ENCODE measurements around the gene KNSTRN. TPM values are rescaled to one million over a fixed set of nuclear protein-coding genes. Genes with fewer than 3 reads are reported as not detected.

The KNSTRN gene
- total RNA-seq, 5 donors from 2014 or later (not counting 1 experiment from before 2014, with no cell fraction given) = 3.8 to 8.0 (median 6.2) TPM

- ATAC-seq (replicated peaks in 1 of 4) = no peak
- CTCF ChIA-PET = interaction anchor here (0.7 to 3.6 kb wide), 15 partner anchors 10 to 233 kb away, joined by 3 to 30 read pairs (median 9); partner anchors contain the start of genes PLCB2 (in 2 of the 2), INAFM2 (in 1 of the 2) and RPUSD2 (in 1 of the 2)
- Histone ChIP-seq H3K9me3 (no peaks in the 10 kb centered on the region), H3K4me3 (ENCODE audit: control insufficient read depth in 1 of 2, extremely low read depth in 1 of 2, low read length in 1 of 2) (no peak overlapping the region), H3K27ac (ENCODE audit: low read length) (no peak overlapping the region), H3K27me3 (replicated peaks in 1 of 2; ENCODE audit: control insufficient read depth in 2 of 2, extremely low read depth in 1 of 2, insufficient read depth in 2 of 2, low read length in 1 of 2) (peaks cover 0 to 17% of the 10 kb centered on the region in 2 experiments), H3K4me1 (ENCODE audit: control insufficient read depth in 1 of 2, extremely low read depth in 1 of 2, insufficient read depth in 2 of 2, low read length in 2 of 2) (peaks cover 11 to 33% of the 10 kb centered on the region in 2 experiments), H3K36me3 (ENCODE audit: control insufficient read depth in 2 of 2, extremely low read depth in 1 of 2, insufficient read depth in 1 of 2, low read length in 1 of 2) (no peaks in the 10 kb centered on the region)
- no peaks in the 10 kb centered on the region for H3K27me3 Mint-ChIP-seq
- H3K9me3 Mint-ChIP-seq = no peaks in the 10 kb centered on the region
- POLR2A ChIA-PET = no interaction called here
- H3K27ac Mint-ChIP-seq = no peak overlapping the region
- H3K4me1 Mint-ChIP-seq = peaks cover 17 to 33% (median 20%) of the 10 kb centered on the region in 3 donors
- no peaks in the 10 kb centered on the region for H3K36me3 Mint-ChIP-seq
- DNase-seq = peak in 1 of 35 experiments; percentile 31
- 40% methylated on average over 1 of the region's 5 CpGs for WGBS (ENCODE audit: insufficient coverage)
- H3K4me3 Mint-ChIP-seq = no peak overlapping the region
Observed at GRCh38 chr15:40336744-40337122, 45.8 kb upstream of the KNSTRN start.

- H3K4me1 ChIP-seq (ENCODE audit: control insufficient read depth in 1 of 2, extremely low read depth in 1 of 2, insufficient read depth in 2 of 2, low read length in 2 of 2) = peaks cover 11 to 33% of the 10 kb centered on the region in 2 experiments
- H3K4me3 ChIP-seq (ENCODE audit: control insufficient read depth in 1 of 2, extremely low read depth in 1 of 2, low read length in 1 of 2) = no peak overlapping the region
- ChIA-PET POLR2A (no interaction called here), CTCF (interaction anchor here (0.5 to 3.6 kb wide), 27 partner anchors 9 to 232 kb away, joined by 3 to 30 read pairs (median 5); partner anchors contain the start of genes PLCB2 (in 2 of the 2), INAFM2 (in 1 of the 2), IVD (in 1 of the 2) and RPUSD2 (in 1 of the 2))
- H3K9me3 ChIP-seq = no peaks in the 10 kb centered on the region
- no peak for ATAC-seq (replicated peaks in 1 of 4)
- H3K27ac ChIP-seq (ENCODE audit: low read length) = no peak overlapping the region
- H3K27me3 Mint-ChIP-seq = no peaks in the 10 kb centered on the region
- 81% methylated on average over 12 of the region's 19 CpGs for WGBS (ENCODE audit: insufficient coverage)
- no peak overlapping the region for H3K4me3 Mint-ChIP-seq
- peaks cover 17 to 28% (median 20%) of the 10 kb centered on the region in 3 donors for H3K4me1 Mint-ChIP-seq
- peaks cover 0 to 17% of the 10 kb centered on the region in 2 experiments for H3K27me3 ChIP-seq (replicated peaks in 1 of 2; ENCODE audit: control insufficient read depth in 2 of 2, extremely low read depth in 1 of 2, insufficient read depth in 2 of 2, low read length in 1 of 2)
- H3K9me3 Mint-ChIP-seq = no peaks in the 10 kb centered on the region
- H3K36me3 ChIP-seq (ENCODE audit: control insufficient read depth in 2 of 2, extremely low read depth in 1 of 2, insufficient read depth in 1 of 2, low read length in 1 of 2) = no peaks in the 10 kb centered on the region
- no peak overlapping the region for H3K27ac Mint-ChIP-seq
- no peak for DNase-seq
- no peaks in the 10 kb centered on the region for H3K36me3 Mint-ChIP-seq
Observed at GRCh38 chr15:40337597-40337996, 44.9 kb upstream of the KNSTRN start.

DNA sequence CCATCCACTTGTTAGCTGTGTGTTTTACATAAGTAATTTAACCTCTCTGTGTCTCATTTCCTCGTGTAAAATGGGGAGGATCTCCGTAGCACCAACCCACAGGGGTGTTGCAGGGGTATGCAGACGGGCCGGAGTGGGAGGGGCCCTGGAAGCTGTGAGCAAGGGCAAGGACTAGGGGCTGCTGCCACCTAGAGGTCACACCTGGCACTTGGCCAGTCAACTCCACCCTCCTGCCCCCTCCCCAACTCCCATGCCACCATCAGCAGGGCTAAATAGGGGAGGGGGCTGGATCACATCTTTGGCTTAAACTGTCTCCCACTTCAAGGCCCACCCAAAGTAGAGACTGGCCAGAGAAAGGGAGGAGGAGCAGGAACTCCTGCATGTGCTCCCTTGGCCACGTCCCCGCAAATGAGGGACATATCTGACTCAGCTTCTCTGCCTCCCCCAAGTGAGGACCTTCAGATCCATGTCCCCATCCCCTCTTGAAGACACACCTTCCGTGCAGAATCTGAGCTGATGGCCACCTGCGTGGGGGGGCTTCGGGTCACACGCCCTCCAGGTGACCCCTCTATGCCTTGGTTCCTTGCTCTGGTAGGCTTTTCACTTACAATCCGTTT, 44.4 kb upstream of the KNSTRN start:
- no peak overlapping the region for H3K4me3 Mint-ChIP-seq
- peak; percentile 44 to 87 (median 70) for DNase-seq
- H3K36me3 Mint-ChIP-seq = no peaks in the 10 kb centered on the region
- WGBS (ENCODE audit: insufficient coverage) = no CpG with 5 or more reads among the region's 11 CpGs
- Histone ChIP-seq H3K9me3 (no peaks in the 10 kb centered on the region), H3K27ac (ENCODE audit: low read length) (no peak overlapping the region), H3K4me1 (ENCODE audit: control insufficient read depth in 1 of 2, extremely low read depth in 1 of 2, insufficient read depth in 2 of 2, low read length in 2 of 2) (peaks cover 11 to 33% of the 10 kb centered on the region in 2 experiments), H3K4me3 (ENCODE audit: control insufficient read depth in 1 of 2, extremely low read depth in 1 of 2, low read length in 1 of 2) (no peak overlapping the region), H3K36me3 (ENCODE audit: control insufficient read depth in 2 of 2, extremely low read depth in 1 of 2, insufficient read depth in 1 of 2, low read length in 1 of 2) (no peaks in the 10 kb centered on the region), H3K27me3 (replicated peaks in 1 of 2; ENCODE audit: control insufficient read depth in 2 of 2, extremely low read depth in 1 of 2, insufficient read depth in 2 of 2, low read length in 1 of 2) (peaks cover 0 to 17% of the 10 kb centered on the region in 2 experiments)
- H3K9me3 Mint-ChIP-seq = no peaks in the 10 kb centered on the region
- CTCF ChIA-PET = interaction anchor here (0.5 to 3.6 kb wide), 30 partner anchors 9 to 120 kb away, joined by 3 to 30 read pairs (median 4); partner anchors contain the start of genes PLCB2 (in 2 of the 2), INAFM2 (in 1 of the 2) and IVD (in 1 of the 2)
- no peak overlapping the region for H3K27ac Mint-ChIP-seq
- peaks cover 17 to 22% (median 20%) of the 10 kb centered on the region in 3 donors for H3K4me1 Mint-ChIP-seq
- POLR2A ChIA-PET = no interaction called here
- H3K27me3 Mint-ChIP-seq = no peaks in the 10 kb centered on the region
- peak; percentile 80 to 89 (median 86) for ATAC-seq (replicated peaks in 1 of 4)

- Mint-ChIP-seq H3K27ac (no peak overlapping the region), H3K9me3 (no peaks in the 10 kb centered on the region), H3K4me1 (peaks cover 11 to 14% (median 14%) of the 10 kb centered on the region in 3 donors), H3K27me3 (no peaks in the 10 kb centered on the region), H3K4me3 (no peak overlapping the region), H3K36me3 (no peaks in the 10 kb centered on the region)
- Histone ChIP-seq H3K4me3 (ENCODE audit: control insufficient read depth in 1 of 2, extremely low read depth in 1 of 2, low read length in 1 of 2) (no peak overlapping the region), H3K9me3 (no peaks in the 10 kb centered on the region), H3K36me3 (ENCODE audit: control insufficient read depth in 2 of 2, extremely low read depth in 1 of 2, insufficient read depth in 1 of 2, low read length in 1 of 2) (no peaks in the 10 kb centered on the region), H3K27me3 (replicated peaks in 1 of 2; ENCODE audit: control insufficient read depth in 2 of 2, extremely low read depth in 1 of 2, insufficient read depth in 2 of 2, low read length in 1 of 2) (peaks cover 0 to 23% of the 10 kb centered on the region in 2 experiments), H3K4me1 (ENCODE audit: control insufficient read depth in 1 of 2, extremely low read depth in 1 of 2, insufficient read depth in 2 of 2, low read length in 2 of 2) (peaks cover 7 to 25% of the 10 kb centered on the region in 2 experiments), H3K27ac (ENCODE audit: low read length) (no peak overlapping the region)
- ChIA-PET POLR2A (no interaction called here), CTCF (interaction anchor here (0.6 to 3.6 kb wide), 18 partner anchors 12 to 84 kb away, joined by 3 to 30 read pairs (median 4); partner anchors contain the start of genes PLCB2 (in 2 of the 2) and IVD (in 1 of the 2))
- DNase-seq = no peak
- no peak for ATAC-seq (replicated peaks in 1 of 4)
- WGBS (ENCODE audit: insufficient coverage) = 76% methylated on average over 9 of the region's 11 CpGs
Observed at GRCh38 chr15:40338921-40339620, 43.5 kb upstream of the KNSTRN start.

DNA sequence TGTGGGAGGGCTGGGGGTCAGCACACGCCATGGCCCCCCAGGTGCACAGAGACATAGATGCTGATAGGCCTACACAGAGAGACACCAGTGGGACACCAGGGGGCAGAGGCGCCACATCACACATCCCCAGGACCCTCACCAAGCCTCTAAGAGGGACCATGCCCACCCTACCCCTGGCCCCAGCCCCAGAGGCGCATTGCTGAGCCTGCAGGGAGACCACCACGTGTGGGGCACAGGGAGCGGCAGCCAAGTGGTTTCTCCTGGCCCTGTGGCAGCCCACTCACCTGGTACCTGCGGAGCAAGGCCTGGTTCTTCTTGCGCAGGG, 42.9 kb upstream of the KNSTRN start:
- ChIA-PET POLR2A (no interaction called here), CTCF (interaction anchor here (0.8 to 3.6 kb wide), 6 partner anchors 15 to 65 kb away, joined by 3 to 20 read pairs (median 3); partner anchors contain the start of gene PLCB2 (in 2 of the 2))
- no peak overlapping the region for H3K27ac ChIP-seq (ENCODE audit: low read length)
- H3K27me3 Mint-ChIP-seq = no peaks in the 10 kb centered on the region
- H3K36me3 ChIP-seq (ENCODE audit: control insufficient read depth in 2 of 2, extremely low read depth in 1 of 2, insufficient read depth in 1 of 2, low read length in 1 of 2) = no peaks in the 10 kb centered on the region
- WGBS (ENCODE audit: insufficient coverage) = 94% methylated on average over 7 of the region's 7 CpGs
- H3K36me3 Mint-ChIP-seq = no peaks in the 10 kb centered on the region
- peaks cover 0 to 28% of the 10 kb centered on the region in 2 experiments for H3K27me3 ChIP-seq (replicated peaks in 1 of 2; ENCODE audit: control insufficient read depth in 2 of 2, extremely low read depth in 1 of 2, insufficient read depth in 2 of 2, low read length in 1 of 2)
- H3K4me1 ChIP-seq (ENCODE audit: control insufficient read depth in 1 of 2, extremely low read depth in 1 of 2, insufficient read depth in 2 of 2, low read length in 2 of 2) = peaks cover 2 to 23% of the 10 kb centered on the region in 2 experiments
- DNase-seq (no peak), ATAC-seq (replicated peaks in 1 of 4) (no peak)
- no peak overlapping the region for H3K27ac Mint-ChIP-seq
- H3K4me3 Mint-ChIP-seq = no peak overlapping the region
- no peaks in the 10 kb centered on the region for H3K9me3 Mint-ChIP-seq
- peaks cover 6 to 13% (median 10%) of the 10 kb centered on the region in 3 donors for H3K4me1 Mint-ChIP-seq
- no peak overlapping the region for H3K4me3 ChIP-seq (ENCODE audit: control insufficient read depth in 1 of 2, extremely low read depth in 1 of 2, low read length in 1 of 2)
- no peaks in the 10 kb centered on the region for H3K9me3 ChIP-seq

DNA sequence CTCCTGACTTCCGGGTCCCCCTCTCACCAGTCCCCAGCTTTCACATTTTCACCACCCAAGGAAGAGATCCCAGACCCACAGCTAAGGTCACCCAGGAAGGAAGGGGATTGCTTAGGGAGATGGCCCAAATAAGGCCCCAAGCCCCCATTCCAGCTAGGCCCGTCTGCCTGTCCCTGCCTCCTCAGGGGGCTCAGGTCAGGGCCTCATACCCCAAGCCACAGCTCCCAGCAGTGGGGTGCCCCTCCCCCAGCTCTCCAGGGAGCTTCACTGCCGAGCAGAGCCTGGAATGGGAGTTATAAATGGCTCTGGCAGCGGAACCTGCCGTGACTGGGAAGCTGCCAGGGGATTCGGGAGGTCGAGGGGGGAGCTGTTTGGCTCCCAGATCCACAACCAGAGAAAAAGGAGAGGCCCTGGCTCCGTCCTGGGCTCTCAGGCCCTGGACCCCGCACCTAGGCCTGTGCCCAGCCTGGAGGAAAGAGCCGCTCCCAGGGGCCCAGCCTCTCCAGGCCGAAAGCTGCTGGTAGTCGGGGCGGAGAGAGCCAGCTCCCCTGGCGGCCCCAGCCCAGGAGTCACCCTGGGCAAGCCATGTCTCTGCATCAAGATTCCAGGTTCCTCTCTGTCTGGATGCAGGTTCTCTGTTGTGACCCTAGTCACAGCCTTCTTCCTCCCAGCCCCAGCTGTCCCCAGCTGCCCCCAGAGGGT, 42.3 kb upstream of the KNSTRN start:
- ATAC-seq (replicated peaks in 1 of 4) = no peak
- WGBS (ENCODE audit: insufficient coverage) = 95% methylated on average over 11 of the region's 14 CpGs
- Histone ChIP-seq H3K27ac (ENCODE audit: low read length) (no peak overlapping the region), H3K4me3 (ENCODE audit: control insufficient read depth in 1 of 2, extremely low read depth in 1 of 2, low read length in 1 of 2) (no peak overlapping the region), H3K4me1 (ENCODE audit: control insufficient read depth in 1 of 2, extremely low read depth in 1 of 2, insufficient read depth in 2 of 2, low read length in 2 of 2) (peaks cover 0 to 20% of the 10 kb centered on the region in 2 experiments), H3K9me3 (no peaks in the 10 kb centered on the region), H3K27me3 (replicated peaks in 1 of 2; ENCODE audit: control insufficient read depth in 2 of 2, extremely low read depth in 1 of 2, insufficient read depth in 2 of 2, low read length in 1 of 2) (peaks cover 0 to 34% of the 10 kb centered on the region in 2 experiments), H3K36me3 (ENCODE audit: control insufficient read depth in 2 of 2, extremely low read depth in 1 of 2, insufficient read depth in 1 of 2, low read length in 1 of 2) (no peaks in the 10 kb centered on the region)
- POLR2A ChIA-PET = interaction anchor here in 1 of 2 donors (0.6 kb wide), 1 partner anchor 828 kb away, joined by 3 read pairs; no protein-coding TSS in a partner anchor
- no peak for DNase-seq
- CTCF ChIA-PET = interaction anchor here (0.5 to 3.6 kb wide), 8 partner anchors 17 to 1851 kb away, joined by 3 to 20 read pairs (median 4); partner anchors contain the start of gene PLCB2 (in 1 of the 2)
- no peaks in the 10 kb centered on the region for H3K27me3 Mint-ChIP-seq
- peaks cover 4 to 15% (median 9%) of the 10 kb centered on the region in 3 donors for H3K4me1 Mint-ChIP-seq
- no peak overlapping the region for H3K27ac Mint-ChIP-seq
- H3K36me3 Mint-ChIP-seq = no peaks in the 10 kb centered on the region
- no peaks in the 10 kb centered on the region for H3K9me3 Mint-ChIP-seq
- no peak overlapping the region for H3K4me3 Mint-ChIP-seq
